BE2C (cell line): ENCODE data around the gene PARK7.
"Not testable (repeated sequence)": the region's sequence is repeated elsewhere in the genome, so short reads cannot be mapped to it uniquely, and the experiment has no call there.

Source experiments
- DNase-seq: peaks from one replicate; pipeline ENCODE4 v3.0.0-alpha.2; 2020
- H3K27me3 ChIP-seq: fragments of 250-450 bp; sonication (Bioruptor Pico); 2 replicates; pipeline ENCODE4 v1.5.1; 2020; ENCODE audit warnings: mild to moderate bottlenecking
- H3K36me3 ChIP-seq: fragments of 250-450 bp; sonication (Bioruptor Pico); 2 replicates; pipeline ENCODE4 v1.5.1; 2020; ENCODE audit warnings: mild to moderate bottlenecking
- H3K4me1 ChIP-seq: fragments of 250-450 bp; sonication (Bioruptor Pico); 2 replicates; pipeline ENCODE4 v1.5.1; 2020
- H3K4me3 ChIP-seq: 2 replicates; pipeline ENCODE4 v1.5.1; 2011; ENCODE audit warnings: low read depth, low read length
- H3K9me3 ChIP-seq: fragments of 250-450 bp; sonication (Bioruptor Pico); 2 replicates; pipeline ENCODE4 v1.5.1; 2020
- CTCF ChIP-seq: IDR thresholded peaks from 2 replicates; pipeline ENCODE4 v1.5.1; 2012; ENCODE audit warnings: mild to moderate bottlenecking, low read depth, low read length

Gene PARK7

GRCh38 chr1:7954683-7955082 is 6.8 kb upstream of the PARK7 start:
- Histone ChIP-seq H3K4me3 (no peak overlapping the region), H3K4me1 (no peaks in the 10 kb centered on the region), H3K36me3 (no peaks in the 10 kb centered on the region), H3K27me3 (no peaks in the 10 kb centered on the region), H3K9me3 (no peaks in the 10 kb centered on the region)
- TF ChIP-seq CTCF: no peak
- no peak for DNase-seq

DNA sequence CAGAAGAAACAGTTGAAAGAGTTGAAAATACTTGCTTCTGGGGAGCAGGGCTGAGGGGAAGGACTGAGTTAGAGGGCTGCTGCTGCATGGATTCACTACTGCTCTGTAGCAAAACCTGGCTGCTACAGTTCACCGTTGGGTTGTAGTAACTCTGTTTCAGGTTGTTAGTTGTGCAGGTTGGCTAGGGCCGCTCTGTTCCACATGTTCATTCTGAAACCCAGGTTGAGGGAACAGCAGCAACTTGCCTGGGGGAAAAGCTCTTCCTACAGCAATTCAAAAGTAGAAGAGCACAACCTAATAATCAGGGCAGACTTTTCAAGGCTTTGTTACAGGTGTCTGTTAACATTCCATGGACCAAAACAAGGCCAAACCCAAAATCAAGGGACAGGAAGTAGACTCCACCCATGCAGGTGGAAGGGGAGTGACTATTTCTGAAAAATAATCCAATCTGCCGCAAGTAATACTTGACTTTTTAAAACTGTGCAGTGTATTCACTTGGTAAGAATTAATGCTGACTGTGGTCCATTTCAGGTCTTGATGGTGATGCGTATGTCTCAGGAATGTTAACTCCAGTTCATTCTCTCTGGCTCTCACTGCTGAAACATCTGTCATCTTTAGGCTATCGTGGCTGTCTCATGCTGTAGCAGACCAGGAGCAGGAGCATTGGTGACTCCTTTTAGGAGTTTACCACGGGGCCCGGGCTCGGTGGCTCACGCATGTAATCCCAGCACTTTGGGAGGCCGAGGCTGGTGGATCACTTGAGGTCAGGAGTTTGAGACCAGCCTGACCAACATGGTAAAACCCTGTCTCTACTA is 5.1 kb upstream of the PARK7 start:
- no peaks in the 10 kb centered on the region for H3K9me3 ChIP-seq
- H3K4me3 ChIP-seq: no peak overlapping the region
- TF ChIP-seq CTCF: no peak
- no peaks in the 10 kb centered on the region for H3K4me1 ChIP-seq
- no peaks in the 10 kb centered on the region for H3K36me3 ChIP-seq
- DNase-seq: no peak
- no peaks in the 10 kb centered on the region for H3K27me3 ChIP-seq

DNA sequence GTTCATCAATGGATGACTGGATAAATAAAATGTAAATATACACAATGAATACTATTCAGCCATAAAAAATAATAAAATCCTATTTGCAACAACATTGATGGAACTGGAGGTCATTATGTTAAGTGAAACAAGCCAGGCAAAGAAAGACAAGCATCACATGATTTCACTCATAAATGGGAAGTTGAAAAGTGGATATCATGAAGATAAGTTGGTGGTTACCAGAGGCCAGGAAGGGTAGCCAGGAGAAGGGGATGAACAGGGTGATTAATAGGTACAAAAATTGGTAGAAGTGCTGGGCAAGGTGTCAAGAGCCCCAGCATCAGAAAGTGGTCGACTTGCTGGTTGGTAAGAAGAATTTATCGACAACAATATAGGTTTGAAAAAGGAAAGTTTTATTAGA is 1.3 kb upstream of the PARK7 start:
- no peak for DNase-seq
- Histone ChIP-seq H3K4me3 (0 out of 2 replicates have a peak overlapping the region, but pooled peaks have one; percentile 76), H3K9me3 (no peaks in the 10 kb centered on the region), H3K4me1 (no peaks in the 10 kb centered on the region), H3K27me3 (no peaks in the 10 kb centered on the region), H3K36me3 (peaks cover 11% of the 10 kb centered on the region)
- no peak for TF ChIP-seq CTCF

DNA sequence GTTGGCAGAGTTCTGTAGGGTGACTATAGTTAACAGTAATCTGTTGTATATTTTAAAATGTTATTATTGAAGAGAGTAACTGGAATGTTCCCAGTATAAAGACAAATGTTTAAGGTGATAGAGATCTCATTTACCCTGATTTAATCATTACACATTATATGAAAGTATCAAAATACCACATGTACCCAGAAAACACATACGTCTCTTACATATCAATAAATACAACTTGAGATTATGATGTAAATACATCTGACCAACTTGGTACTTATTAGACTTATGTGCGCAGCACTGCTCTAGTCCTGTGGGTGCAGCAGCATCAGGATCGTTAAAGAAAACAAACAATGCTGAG is 670 bp upstream of the PARK7 start:
- H3K4me3 ChIP-seq: peak overlapping the region; percentile 76
- peaks cover 14% of the 10 kb centered on the region for H3K36me3 ChIP-seq
- TF ChIP-seq CTCF: no peak
- DNase-seq: no peak
- H3K9me3 ChIP-seq: no peaks in the 10 kb centered on the region
- no peaks in the 10 kb centered on the region for H3K4me1 ChIP-seq
- no peaks in the 10 kb centered on the region for H3K27me3 ChIP-seq

DNA sequence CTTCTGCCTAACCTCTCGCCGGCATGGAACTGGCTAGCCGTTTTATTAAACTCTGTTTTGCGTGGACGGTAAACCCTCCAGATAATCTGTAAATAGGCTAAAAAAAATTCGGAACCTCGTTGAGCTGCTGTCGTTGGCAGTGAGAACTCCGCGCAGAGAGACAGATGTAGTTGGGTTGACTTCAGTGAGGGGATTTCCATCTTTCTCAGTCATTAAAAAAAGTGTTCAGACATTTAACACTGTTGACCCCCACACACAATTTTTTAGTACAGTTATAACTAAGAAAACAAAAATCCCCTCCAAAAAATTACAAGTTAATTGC is 464 bp downstream of the PARK7 start:
- peaks cover 14% of the 10 kb centered on the region for H3K36me3 ChIP-seq
- no peaks in the 10 kb centered on the region for H3K9me3 ChIP-seq
- H3K4me3 ChIP-seq: peak overlapping the region; percentile 79
- DNase-seq: no peak
- no peaks in the 10 kb centered on the region for H3K4me1 ChIP-seq
- no peaks in the 10 kb centered on the region for H3K27me3 ChIP-seq
- TF ChIP-seq CTCF: no peak

DNA sequence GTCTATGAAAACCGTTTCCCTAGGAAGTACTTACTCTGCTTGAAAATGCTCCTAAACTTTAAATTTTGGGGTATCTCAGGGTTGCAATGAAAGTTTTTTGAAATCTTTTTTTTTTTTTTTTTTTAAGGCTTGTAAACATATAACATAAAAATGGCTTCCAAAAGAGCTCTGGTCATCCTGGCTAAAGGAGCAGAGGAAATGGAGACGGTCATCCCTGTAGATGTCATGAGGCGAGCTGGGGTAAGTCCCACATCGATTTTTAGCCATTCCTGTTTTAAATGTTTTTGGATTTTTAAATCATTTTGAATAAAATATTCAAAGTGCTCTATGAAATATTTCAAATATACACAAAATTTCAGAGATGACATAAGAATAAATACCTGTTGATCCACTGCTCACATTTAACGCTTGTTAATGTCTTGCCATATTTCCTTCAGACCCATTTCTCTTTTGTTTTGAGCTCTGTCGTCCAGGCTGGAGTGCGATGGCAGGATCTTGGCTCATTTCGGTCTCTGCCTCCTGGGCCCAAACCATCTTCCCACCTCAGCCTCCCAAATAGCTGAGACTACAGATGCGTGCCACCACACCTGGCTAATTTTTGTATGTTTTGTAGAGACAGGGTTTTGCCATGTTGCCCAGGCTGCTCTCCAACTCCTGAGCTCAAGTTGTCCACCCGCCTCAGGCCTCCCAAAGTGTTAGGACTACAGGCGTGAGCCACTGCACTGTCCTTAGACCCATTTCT is 1.3 kb downstream of the PARK7 start:
- H3K4me1 ChIP-seq: no peaks in the 10 kb centered on the region
- TF ChIP-seq CTCF: no peak
- H3K4me3 ChIP-seq: peak overlapping the region; percentile 79

GRCh38 chr1:7963378-7963730 is 1.8 kb downstream of the PARK7 start:
- H3K4me1 ChIP-seq: not testable (repeated sequence)

More for the DNA sequence above, 1.3 kb downstream of the PARK7 start:
- H3K27me3 ChIP-seq: no peaks in the 10 kb centered on the region
- DNase-seq: no peak
- H3K36me3 ChIP-seq: peaks cover 14% of the 10 kb centered on the region
- H3K9me3 ChIP-seq: no peaks in the 10 kb centered on the region

GRCh38 chr1:7963841-7964240 is 2.3 kb downstream of the PARK7 start:
- not testable (repeated sequence) for H3K4me3 ChIP-seq, H3K27me3 ChIP-seq, H3K4me1 ChIP-seq, DNase-seq, H3K9me3 ChIP-seq
- peaks cover 15% of the 10 kb centered on the region for H3K36me3 ChIP-seq

More at GRCh38 chr1:7963378-7963730, 1.8 kb downstream of the PARK7 start:
- not testable (repeated sequence) for H3K9me3 ChIP-seq, H3K27me3 ChIP-seq, DNase-seq, H3K4me3 ChIP-seq
- peaks cover 14% of the 10 kb centered on the region for H3K36me3 ChIP-seq
